Sigmoid colon (tissue), 4 donors: ENCODE data around the gene TPGS2.

Experiments used
- CTCF ChIP-seq, 4 experiments: fragments of 450-650 bp in 3 of 4; fragments of 200-600 bp in 1 of 4; IDR thresholded peaks; one replicate each; pipeline ENCODE4 v1.5.1; 2016 to 2019; ENCODE audit warnings: antibody characterized with exemption in 4 of 4, mild to moderate bottlenecking in 3 of 4, moderate library complexity in 2 of 4
- EP300 ChIP-seq, 4 donors: sonication (generic); formaldehyde crosslinking; IDR thresholded peaks; one replicate each; pipeline ENCODE4 v1.6.1; 2017; ENCODE audit warnings: antibody characterized with exemption in 4 of 4
- POLR2A ChIP-seq, 2 donors: fragments of 450-650 bp; IDR thresholded peaks; one replicate each; pipeline ENCODE4 v1.6.1; 2016; ENCODE audit warnings: antibody characterized with exemption in 2 of 2, mild to moderate bottlenecking in 2 of 2, moderate library complexity in 2 of 2
- POLR2AphosphoS5 ChIP-seq, 4 donors: sonication (generic); formaldehyde crosslinking; IDR thresholded peaks; one replicate each; pipeline ENCODE4 v1.6.1; 2017; ENCODE audit warnings: antibody characterized with exemption in 4 of 4

DNA sequence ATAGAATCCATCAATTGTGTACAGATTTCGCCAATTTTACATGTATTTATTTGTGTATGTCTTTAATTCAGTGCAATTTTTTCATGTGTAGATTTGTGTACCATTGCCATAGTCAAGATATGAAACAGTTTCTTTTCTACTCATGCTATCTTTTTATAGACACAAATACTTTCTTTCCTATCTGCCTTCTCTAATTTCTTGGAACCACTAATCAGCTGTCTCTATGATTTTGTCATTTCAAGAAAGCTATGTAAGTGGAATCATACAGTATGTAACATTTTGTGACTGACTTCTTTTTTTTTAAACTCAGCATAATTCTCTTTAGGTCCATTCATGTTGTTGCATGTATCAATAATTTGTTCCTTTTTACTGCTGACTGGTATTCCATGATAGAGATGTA lies 33.4 kb upstream of the TPGS2 start:
- TF ChIP-seq EP300 (IDR thresholded peaks at IDR 0.05) = no peak
- no peak for TF ChIP-seq CTCF (IDR thresholded peaks at IDR 0.05)
- no peak for TF ChIP-seq POLR2A (IDR thresholded peaks at IDR 0.05)
- no peak for TF ChIP-seq POLR2AphosphoS5 (IDR thresholded peaks at IDR 0.05)
